Lower lobe of right lung (tissue), 2 donors: ENCODE measurements around the gene ATP10A. TPM values are rescaled to one million over a fixed set of nuclear protein-coding genes. Genes with fewer than 3 reads are reported as not detected.

Experiments used
- ATAC-seq, 2 donors: fragments of 200-7000 bp; cut with Tn5 transposase; one replicate each; pipeline ENCODE4 v1.9.1; 2020 to 2022; ENCODE audit warnings: mild to moderate bottlenecking in 2 of 2, moderate library complexity in 2 of 2
- DNase-seq: peaks from one replicate; pipeline ENCODE4 v3.0.0-alpha.2; 2020
- H3K27ac ChIP-seq: fragments of 200-600 bp; one replicate; pipeline ENCODE4 v1.8.0; 2022
- H3K27me3 ChIP-seq: fragments of 200-600 bp; one replicate; pipeline ENCODE4 v1.8.0; 2022; ENCODE audit warnings: low read depth
- H3K36me3 ChIP-seq: fragments of 200-600 bp; one replicate; pipeline ENCODE4 v1.8.0; 2022; ENCODE audit warnings: mild to moderate bottlenecking
- H3K4me1 ChIP-seq: fragments of 200-600 bp; one replicate; pipeline ENCODE4 v1.8.0; 2022
- H3K4me3 ChIP-seq: fragments of 200-600 bp; one replicate; pipeline ENCODE4 v1.8.0; 2022; ENCODE audit warnings: mild to moderate bottlenecking
- H3K9me3 ChIP-seq: fragments of 200-600 bp; one replicate; pipeline ENCODE4 v1.8.0; 2022
- intact Hi-C: fragments of 100-400 bp; cut with DNase I; formaldehyde crosslinking; loops from one replicate; pipeline ENCODE4 v1.11.0; 2022
- total RNA-seq: library from RNA; stranded (reverse); fragmentation: NEBNext Ultra II Directional; extraction: Animal tissue kit (Norgen Biotek cat#: 25700); gene quantifications from one replicate; pipeline ENCODE4 v1.2.1, GENCODE V29; 2021
- TF ChIP-seq, protein P1 (sequence below): fragments of 200-600 bp; IDR thresholded peaks from one replicate; pipeline ENCODE4 v1.8.0; 2022; ENCODE audit warnings: antibody characterized with exemption, mild to moderate bottlenecking
- donor health status: DM: no; HTN: yes; CAD: no; lungs with severe emphysema.

Gene ATP10A
- total RNA-seq, 1 donor from 2014 or later = 43.5 TPM

DNA sequence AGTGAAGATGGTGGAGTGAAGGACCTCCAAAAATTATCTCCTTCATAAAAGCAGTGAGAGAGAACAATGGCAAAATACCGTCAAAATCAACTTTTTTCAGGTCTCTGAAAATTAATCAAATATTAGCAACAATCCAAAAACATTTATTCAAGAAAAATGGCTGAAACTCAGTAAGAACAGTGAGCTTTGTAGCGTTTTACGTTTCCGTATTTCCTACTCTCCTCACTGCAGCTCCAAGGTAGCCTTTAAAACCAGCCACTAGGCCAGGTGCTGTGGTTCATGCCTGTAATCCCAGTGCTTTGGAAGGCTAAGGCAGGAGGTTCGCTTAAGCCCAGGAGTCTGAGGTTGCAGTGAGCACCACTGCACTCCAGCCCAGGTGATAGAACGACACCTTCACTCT is 38.5 kb downstream of the ATP10A start:
- no peaks in the 10 kb centered on the region for H3K27me3 ChIP-seq
- intact Hi-C loops = no loop called here
- ATAC-seq = no peak
- TF ChIP-seq, protein P1, sequence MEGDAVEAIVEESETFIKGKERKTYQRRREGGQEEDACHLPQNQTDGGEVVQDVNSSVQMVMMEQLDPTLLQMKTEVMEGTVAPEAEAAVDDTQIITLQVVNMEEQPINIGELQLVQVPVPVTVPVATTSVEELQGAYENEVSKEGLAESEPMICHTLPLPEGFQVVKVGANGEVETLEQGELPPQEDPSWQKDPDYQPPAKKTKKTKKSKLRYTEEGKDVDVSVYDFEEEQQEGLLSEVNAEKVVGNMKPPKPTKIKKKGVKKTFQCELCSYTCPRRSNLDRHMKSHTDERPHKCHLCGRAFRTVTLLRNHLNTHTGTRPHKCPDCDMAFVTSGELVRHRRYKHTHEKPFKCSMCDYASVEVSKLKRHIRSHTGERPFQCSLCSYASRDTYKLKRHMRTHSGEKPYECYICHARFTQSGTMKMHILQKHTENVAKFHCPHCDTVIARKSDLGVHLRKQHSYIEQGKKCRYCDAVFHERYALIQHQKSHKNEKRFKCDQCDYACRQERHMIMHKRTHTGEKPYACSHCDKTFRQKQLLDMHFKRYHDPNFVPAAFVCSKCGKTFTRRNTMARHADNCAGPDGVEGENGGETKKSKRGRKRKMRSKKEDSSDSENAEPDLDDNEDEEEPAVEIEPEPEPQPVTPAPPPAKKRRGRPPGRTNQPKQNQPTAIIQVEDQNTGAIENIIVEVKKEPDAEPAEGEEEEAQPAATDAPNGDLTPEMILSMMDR = no peak
- no peaks in the 10 kb centered on the region for H3K4me1 ChIP-seq
- no peak overlapping the region for H3K4me3 ChIP-seq
- H3K9me3 ChIP-seq = no peaks in the 10 kb centered on the region
- DNase-seq = no peak
- H3K27ac ChIP-seq = no peak overlapping the region
- no peaks in the 10 kb centered on the region for H3K36me3 ChIP-seq

DNA sequence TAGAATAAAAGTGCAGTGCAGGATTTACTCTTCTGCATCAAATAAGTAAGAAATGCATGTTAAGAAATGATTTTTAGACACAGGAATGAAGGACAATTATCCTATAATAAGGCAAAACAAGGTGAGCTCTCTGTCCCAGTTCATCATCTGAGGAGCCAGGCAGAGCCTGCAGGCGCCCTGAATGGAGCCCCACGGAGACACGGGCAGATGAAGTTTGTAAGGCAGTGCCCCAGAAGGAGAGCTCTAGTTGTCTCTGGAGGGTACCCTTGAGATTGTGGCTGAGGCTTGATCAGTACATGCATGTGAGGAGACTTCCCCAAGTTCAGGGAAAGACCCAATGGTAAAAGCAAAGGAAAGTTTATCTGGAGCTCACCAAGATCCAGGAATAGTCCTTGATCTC is 50.3 kb downstream of the ATP10A start:
- DNase-seq = no peak
- intact Hi-C loops = no loop called here
- ATAC-seq = no peak
- Histone ChIP-seq H3K4me3 (no peak overlapping the region), H3K36me3 (no peaks in the 10 kb centered on the region), H3K4me1 (no peaks in the 10 kb centered on the region), H3K27ac (no peak overlapping the region), H3K9me3 (no peaks in the 10 kb centered on the region), H3K27me3 (no peaks in the 10 kb centered on the region)
- TF ChIP-seq, protein P1 = no peak

DNA sequence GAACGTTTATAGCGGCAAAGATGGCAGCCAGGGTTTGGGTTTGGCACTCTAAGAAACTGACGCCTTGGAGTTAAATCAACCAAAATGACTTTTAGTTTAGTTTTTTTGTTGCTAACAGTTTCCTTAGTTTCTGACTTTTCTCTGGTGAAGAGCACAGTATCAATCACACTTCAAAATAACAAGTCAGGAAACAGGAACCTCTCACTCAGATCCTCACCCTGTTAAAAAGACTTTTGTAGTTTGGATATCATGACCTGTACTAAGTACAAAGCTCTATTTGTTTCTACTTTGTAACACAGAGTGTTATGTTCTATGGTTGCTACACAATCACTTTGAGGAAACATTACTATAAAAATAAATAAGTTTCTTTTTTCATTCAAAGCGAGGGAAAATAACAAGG is 51.1 kb downstream of the ATP10A start:
- no peaks in the 10 kb centered on the region for H3K4me1 ChIP-seq
- ATAC-seq (no peak), DNase-seq (no peak)
- TF ChIP-seq, protein P1 = no peak
- no peaks in the 10 kb centered on the region for H3K36me3 ChIP-seq
- no peaks in the 10 kb centered on the region for H3K27me3 ChIP-seq
- H3K4me3 ChIP-seq = no peak overlapping the region
- H3K27ac ChIP-seq = no peak overlapping the region
- H3K9me3 ChIP-seq = no peaks in the 10 kb centered on the region
- intact Hi-C loops = no loop called here

DNA sequence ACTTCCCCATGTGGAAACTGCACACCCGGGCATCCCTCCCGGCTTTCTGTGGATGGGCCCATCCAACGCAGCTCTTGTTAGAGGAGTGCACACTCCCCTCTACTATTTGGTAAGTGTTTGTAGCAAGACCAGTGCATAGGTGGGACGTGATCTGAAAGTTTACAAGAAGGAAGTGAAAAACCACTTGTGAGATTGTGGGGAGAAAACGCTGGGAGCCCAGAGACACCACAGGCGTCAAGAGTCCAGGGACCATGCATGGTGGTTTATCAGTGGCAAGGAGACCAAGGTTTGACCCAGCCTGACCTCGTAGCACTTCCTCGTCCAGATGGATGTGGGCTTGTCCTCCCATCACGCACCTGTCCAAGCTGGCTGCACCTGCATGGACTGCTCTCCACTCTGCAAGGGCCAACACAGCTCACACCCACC is 51.6 kb downstream of the ATP10A start:
- Histone ChIP-seq H3K27me3 (no peaks in the 10 kb centered on the region), H3K36me3 (no peaks in the 10 kb centered on the region), H3K27ac (no peak overlapping the region), H3K4me1 (no peaks in the 10 kb centered on the region), H3K9me3 (no peaks in the 10 kb centered on the region), H3K4me3 (no peak overlapping the region)
- no peak for DNase-seq
- TF ChIP-seq, protein P1 = no peak
- peak; percentile 18 to 34 for ATAC-seq
- intact Hi-C loops = no loop called here

DNA sequence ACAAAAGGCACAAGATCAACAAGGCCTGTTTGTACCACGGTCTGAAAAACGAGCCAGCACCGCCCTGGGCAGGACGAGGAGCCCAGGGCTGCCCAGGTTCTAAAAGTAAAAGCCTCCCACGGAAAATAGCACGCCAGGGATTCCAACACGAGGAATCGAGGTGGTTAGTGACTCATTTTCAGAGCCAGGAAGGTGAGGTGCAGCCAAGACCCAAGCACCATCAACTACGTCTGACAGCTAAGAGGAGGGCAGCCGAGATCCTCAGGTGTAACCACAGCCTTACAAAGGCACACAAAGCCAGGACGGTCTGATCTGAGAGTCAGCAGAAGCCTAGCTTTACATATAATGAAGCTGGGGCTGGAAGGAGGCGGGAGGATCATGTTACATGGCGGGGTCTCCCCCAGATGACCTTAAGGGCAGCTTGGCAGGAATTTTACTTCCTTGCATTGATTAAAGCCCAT is 52.5 kb downstream of the ATP10A start:
- no peaks in the 10 kb centered on the region for H3K9me3 ChIP-seq
- TF ChIP-seq, protein P1 = no peak
- H3K27me3 ChIP-seq = no peaks in the 10 kb centered on the region
- no peak overlapping the region for H3K27ac ChIP-seq
- ATAC-seq (peak; percentile 46 to 66), DNase-seq (no peak)
- intact Hi-C loops = no loop called here
- no peaks in the 10 kb centered on the region for H3K36me3 ChIP-seq
- no peak overlapping the region for H3K4me3 ChIP-seq
- H3K4me1 ChIP-seq = no peaks in the 10 kb centered on the region

DNA sequence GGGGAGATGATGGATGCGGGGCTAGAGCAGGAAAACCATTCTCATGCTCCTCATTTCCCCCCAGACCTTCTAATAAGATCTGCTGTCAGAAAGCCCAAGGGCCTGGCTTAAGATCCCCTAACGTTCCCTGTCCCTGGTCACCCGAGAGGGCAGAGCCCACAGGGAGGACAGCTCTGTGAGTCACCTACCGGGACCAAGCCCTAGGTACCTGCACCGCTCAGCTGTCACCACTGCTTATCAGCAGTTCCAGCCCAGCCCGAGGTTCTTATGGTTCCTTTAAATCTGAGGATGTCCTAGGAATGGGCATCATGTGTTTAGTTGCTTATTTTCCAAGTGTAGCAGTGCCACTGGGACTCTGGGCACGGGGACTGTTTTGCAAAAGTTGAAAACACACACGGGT is 53.0 kb downstream of the ATP10A start:
- no peak for DNase-seq

More for the DNA sequence above, 53.0 kb downstream of the ATP10A start:
- ATAC-seq = peak; percentile 17 to 18
- H3K9me3 ChIP-seq = no peaks in the 10 kb centered on the region
- H3K27me3 ChIP-seq = no peaks in the 10 kb centered on the region
- intact Hi-C loops = no loop called here
- H3K4me3 ChIP-seq = no peak overlapping the region
- H3K4me1 ChIP-seq = no peaks in the 10 kb centered on the region
- H3K27ac ChIP-seq = no peak overlapping the region
- no peaks in the 10 kb centered on the region for H3K36me3 ChIP-seq
- TF ChIP-seq, protein P1 = no peak
